Measurements from ENCODE around the gene ARAP2.
A peak's percentile ranks its signal among the peaks of the same experiment; 100 is the strongest.

Gene ARAP2

GRCh38 chr4:36243355-36244256, 708 bp downstream of the ARAP2 start:
- peaks cover 4 to 35% (median 4%) of the 10 kb centered on the region in 3 experiments for H3K27me3 ChIP-seq (ENCODE audit: control insufficient read depth in 3 of 3, insufficient read depth in 3 of 3, low read depth in 1 of 3, low read length in 3 of 3)
- DNase-seq (ENCODE audit: low spot score), result peak; percentile 29
- WGBS, 2 donors (ENCODE audit: extremely low coverage in 2 of 2, insufficient read length in 2 of 2, insufficient replicate concordance in 1 of 2), result 100% methylated on average over 1 of the region's 38 CpGs; no CpG with 5 or more reads in 1 of the 2 donors
- H3K4ac ChIP-seq (ENCODE audit: low read length), result no peak overlapping the region
- no peak overlapping the region for H4K8ac ChIP-seq (ENCODE audit: low read depth, low read length)
- peak overlapping the region; percentile 18 for H2BK15ac ChIP-seq (ENCODE audit: low read length)
- peak overlapping the region; percentile 76 for H3K18ac ChIP-seq (ENCODE audit: low read length)
- no peak overlapping the region for H2BK12ac ChIP-seq (ENCODE audit: low read length)
- H3K9me3 ChIP-seq (replicated peaks in 1 of 2; ENCODE audit: control insufficient read depth in 2 of 2, insufficient read depth in 1 of 2, low read depth in 1 of 2, low read length in 2 of 2), result no peaks in the 10 kb centered on the region
- peak overlapping the region; percentile 84 for H3K4me2 ChIP-seq (ENCODE audit: insufficient read depth, low read length, poor library complexity, severe bottlenecking)
- H3K4me3 ChIP-seq (ENCODE audit: low read length in 2 of 2), result peak overlapping the region; percentile 61 to 85
- no peaks in the 10 kb centered on the region for H3K79me1 ChIP-seq (ENCODE audit: low read depth, low read length)
- no peaks in the 10 kb centered on the region for H3K36me3 ChIP-seq (replicated peaks in 1 of 2; ENCODE audit: control insufficient read depth in 2 of 2, insufficient read depth in 2 of 2, low read length in 2 of 2)
- H3K14ac ChIP-seq (ENCODE audit: low read length), result no peak overlapping the region
- H3K23ac ChIP-seq (ENCODE audit: low read depth, low read length, poor library complexity), result no peak overlapping the region
- peak overlapping the region; percentile 98 for H2AFZ ChIP-seq (ENCODE audit: low read length)
- H3K9ac ChIP-seq (ENCODE audit: low read depth, low read length, poor library complexity), result no peak overlapping the region
- H3K27ac ChIP-seq (replicated peaks; ENCODE audit: low read length), result no peak overlapping the region
- H2AK5ac ChIP-seq (ENCODE audit: low read depth, low read length), result no peak overlapping the region
- no peak overlapping the region for H2BK120ac ChIP-seq (ENCODE audit: low read depth, low read length)
- H4K91ac ChIP-seq (ENCODE audit: low read depth, low read length, poor library complexity), result no peak overlapping the region
- peaks cover 0 to 4% of the 10 kb centered on the region in 2 donors for H3K4me1 ChIP-seq (ENCODE audit: control insufficient read depth in 2 of 2, insufficient read depth in 1 of 2, low read depth in 1 of 2, low read length in 2 of 2)
- no peak overlapping the region for H2BK5ac ChIP-seq (ENCODE audit: low read length)

- H2AFZ ChIP-seq (ENCODE audit: low read length), result no peak overlapping the region
- no peak overlapping the region for H2BK15ac ChIP-seq (ENCODE audit: low read length)
- DNase-seq (ENCODE audit: low spot score), result no peak
- no peak overlapping the region for H2BK120ac ChIP-seq (ENCODE audit: low read depth, low read length)
- H3K9ac ChIP-seq (ENCODE audit: low read depth, low read length, poor library complexity), result no peak overlapping the region
- H3K4me1 ChIP-seq (ENCODE audit: control insufficient read depth in 2 of 2, insufficient read depth in 1 of 2, low read depth in 1 of 2, low read length in 2 of 2), result peaks cover 0 to 4% of the 10 kb centered on the region in 2 donors
- H4K91ac ChIP-seq (ENCODE audit: low read depth, low read length, poor library complexity), result no peak overlapping the region
- H3K18ac ChIP-seq (ENCODE audit: low read length), result no peak overlapping the region
- H3K14ac ChIP-seq (ENCODE audit: low read length), result no peak overlapping the region
- H4K8ac ChIP-seq (ENCODE audit: low read depth, low read length), result no peak overlapping the region
- H3K27me3 ChIP-seq (ENCODE audit: control insufficient read depth in 3 of 3, insufficient read depth in 3 of 3, low read depth in 1 of 3, low read length in 3 of 3), result peaks cover 4 to 35% (median 4%) of the 10 kb centered on the region in 3 experiments
- no peaks in the 10 kb centered on the region for H3K9me3 ChIP-seq (replicated peaks in 1 of 2; ENCODE audit: control insufficient read depth in 2 of 2, insufficient read depth in 1 of 2, low read depth in 1 of 2, low read length in 2 of 2)
- no CpG with 5 or more reads among the region's 7 CpGs for WGBS, 2 donors (ENCODE audit: extremely low coverage in 2 of 2, insufficient read length in 2 of 2, insufficient replicate concordance in 1 of 2)
- H3K27ac ChIP-seq (replicated peaks; ENCODE audit: low read length), result no peak overlapping the region
- H2AK5ac ChIP-seq (ENCODE audit: low read depth, low read length), result no peak overlapping the region
- no peak overlapping the region for H3K23ac ChIP-seq (ENCODE audit: low read depth, low read length, poor library complexity)
- no peak overlapping the region for H3K4me3 ChIP-seq (ENCODE audit: low read length in 2 of 2)
- no peak overlapping the region for H3K4ac ChIP-seq (ENCODE audit: low read length)
- no peak overlapping the region for H2BK12ac ChIP-seq (ENCODE audit: low read length)
- H2BK5ac ChIP-seq (ENCODE audit: low read length), result no peak overlapping the region
- H3K79me1 ChIP-seq (ENCODE audit: low read depth, low read length), result no peaks in the 10 kb centered on the region
- H3K4me2 ChIP-seq (ENCODE audit: insufficient read depth, low read length, poor library complexity, severe bottlenecking), result no peak overlapping the region
- H3K36me3 ChIP-seq (replicated peaks in 1 of 2; ENCODE audit: control insufficient read depth in 2 of 2, insufficient read depth in 2 of 2, low read length in 2 of 2), result no peaks in the 10 kb centered on the region
These were observed 1.5 kb downstream of the ARAP2 start for GRCh38 chr4:36242629-36243354.

DNA sequence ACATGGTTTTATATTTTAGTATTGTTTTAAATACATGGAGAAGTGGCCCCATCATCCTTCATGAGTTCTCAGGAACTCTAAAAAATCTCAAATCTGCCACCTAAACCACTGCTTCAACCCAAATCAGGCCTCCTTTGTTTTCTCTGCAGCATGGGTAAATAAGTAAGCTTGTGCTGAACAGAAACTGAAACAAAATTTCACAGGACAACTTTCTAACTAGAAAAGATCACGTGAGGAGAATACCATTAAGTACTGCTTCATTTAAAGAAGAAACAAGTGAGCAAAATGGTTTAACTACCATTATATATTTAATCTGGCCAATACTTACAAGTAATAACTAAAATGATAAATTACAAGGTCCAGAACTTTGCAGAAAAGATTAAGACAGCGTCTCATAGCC, 2.5 kb downstream of the ARAP2 start:
- no peak overlapping the region for H4K8ac ChIP-seq (ENCODE audit: low read depth, low read length)
- DNase-seq (ENCODE audit: low spot score), result no peak
- no peak overlapping the region for H3K4ac ChIP-seq (ENCODE audit: low read length)
- no peak overlapping the region for H3K23ac ChIP-seq (ENCODE audit: low read depth, low read length, poor library complexity)
- H3K18ac ChIP-seq (ENCODE audit: low read length), result no peak overlapping the region
- no peaks in the 10 kb centered on the region for H3K79me1 ChIP-seq (ENCODE audit: low read depth, low read length)
- H2BK12ac ChIP-seq (ENCODE audit: low read length), result no peak overlapping the region
- H3K4me1 ChIP-seq (ENCODE audit: control insufficient read depth in 2 of 2, insufficient read depth in 1 of 2, low read depth in 1 of 2, low read length in 2 of 2), result peaks cover 0 to 4% of the 10 kb centered on the region in 2 donors
- no peak overlapping the region for H3K4me3 ChIP-seq (ENCODE audit: low read length in 2 of 2)
- no peak overlapping the region for H3K4me2 ChIP-seq (ENCODE audit: insufficient read depth, low read length, poor library complexity, severe bottlenecking)
- no CpG with 5 or more reads among the region's 2 CpGs for WGBS, 2 donors (ENCODE audit: extremely low coverage in 2 of 2, insufficient read length in 2 of 2, insufficient replicate concordance in 1 of 2)
- no peak overlapping the region for H2AFZ ChIP-seq (ENCODE audit: low read length)
- H3K36me3 ChIP-seq (replicated peaks in 1 of 2; ENCODE audit: control insufficient read depth in 2 of 2, insufficient read depth in 2 of 2, low read length in 2 of 2), result no peaks in the 10 kb centered on the region
- no peak overlapping the region for H4K91ac ChIP-seq (ENCODE audit: low read depth, low read length, poor library complexity)
- no peak overlapping the region for H3K9ac ChIP-seq (ENCODE audit: low read depth, low read length, poor library complexity)
- H2BK120ac ChIP-seq (ENCODE audit: low read depth, low read length), result no peak overlapping the region
- no peak overlapping the region for H2AK5ac ChIP-seq (ENCODE audit: low read depth, low read length)
- H3K9me3 ChIP-seq (replicated peaks in 1 of 2; ENCODE audit: control insufficient read depth in 2 of 2, insufficient read depth in 1 of 2, low read depth in 1 of 2, low read length in 2 of 2), result no peaks in the 10 kb centered on the region
- no peak overlapping the region for H3K14ac ChIP-seq (ENCODE audit: low read length)
- H2BK15ac ChIP-seq (ENCODE audit: low read length), result no peak overlapping the region
- no peak overlapping the region for H2BK5ac ChIP-seq (ENCODE audit: low read length)
- H3K27ac ChIP-seq (replicated peaks; ENCODE audit: low read length), result no peak overlapping the region
- peaks cover 4 to 29% (median 4%) of the 10 kb centered on the region in 3 experiments for H3K27me3 ChIP-seq (ENCODE audit: control insufficient read depth in 3 of 3, insufficient read depth in 3 of 3, low read depth in 1 of 3, low read length in 3 of 3)
